GM19023 (cell line): ENCODE measurements around the gene ALDH9A1.
"Not testable (repeated sequence)": the region's sequence is repeated elsewhere in the genome, so short reads cannot be mapped to it uniquely, and the experiment has no call there.

ENCODE experiments used
- ATAC-seq: cut with Tn5 transposase; IDR thresholded peaks from one replicate; pipeline ENCODE4 v1.9.1; 2021; ENCODE audit warnings: mild to moderate bottlenecking, moderate library complexity; ENCODE audit not compliant: unreplicated experiment

Gene ALDH9A1

GRCh38 chr1:165688046-165688445 lies 10.3 kb downstream of the ALDH9A1 start:
- ATAC-seq: no peak

- ATAC-seq: no peak
These were observed 11.4 kb downstream of the ALDH9A1 start for GRCh38 chr1:165686971-165687433.

- ATAC-seq: no peak
These were observed 12.0 kb downstream of the ALDH9A1 start for GRCh38 chr1:165686121-165686970.

- no peak for ATAC-seq
These were observed 14.4 kb downstream of the ALDH9A1 start for GRCh38 chr1:165683848-165684485.

GRCh38 chr1:165680773-165681172 lies 17.6 kb downstream of the ALDH9A1 start:
- ATAC-seq: not testable (repeated sequence)

- ATAC-seq: no peak
These were observed 18.1 kb downstream of the ALDH9A1 start for GRCh38 chr1:165680303-165680702.

- no peak for ATAC-seq
These were observed 18.9 kb downstream of the ALDH9A1 start for GRCh38 chr1:165679282-165680036.

- no peak for ATAC-seq
These were observed 19.9 kb downstream of the ALDH9A1 start for GRCh38 chr1:165678509-165678908.

GRCh38 chr1:165675794-165676193 lies 22.6 kb downstream of the ALDH9A1 start:
- no peak for ATAC-seq

GRCh38 chr1:165674599-165674998 lies 23.8 kb downstream of the ALDH9A1 start:
- ATAC-seq: no peak

- no peak for ATAC-seq
These were observed 26.8 kb downstream of the ALDH9A1 start for GRCh38 chr1:165671526-165671925.

GRCh38 chr1:165668184-165668583 lies 30.2 kb downstream of the ALDH9A1 start:
- no peak for ATAC-seq

GRCh38 chr1:165666152-165666825 lies 32.1 kb downstream of the ALDH9A1 start:
- no peak for ATAC-seq

- no peak for ATAC-seq
These were observed 36.2 kb downstream of the ALDH9A1 start for GRCh38 chr1:165662186-165662585.

- no peak for ATAC-seq
These were observed 36.7 kb downstream of the ALDH9A1 start for GRCh38 chr1:165661703-165662102.

- ATAC-seq: no peak
These were observed 38.8 kb downstream of the ALDH9A1 start for GRCh38 chr1:165659581-165659895.

- not testable (repeated sequence) for ATAC-seq
These were observed 39.4 kb downstream of the ALDH9A1 start for GRCh38 chr1:165658766-165659580.

- ATAC-seq: no peak
These were observed 47.3 kb downstream of the ALDH9A1 start for GRCh38 chr1:165650981-165651625.

- ATAC-seq: no peak
These were observed 49.3 kb downstream of the ALDH9A1 start for GRCh38 chr1:165648919-165649572.
